SK-N-SH (cell line): ENCODE results near the gene PPP4C. TPM values are rescaled to one million over a fixed set of nuclear protein-coding genes. Genes with fewer than 3 reads are reported as not detected.

Experiments
- CTCF ChIA-PET: fragments of 300-600, 350-600 bp; formaldehyde crosslinking; extraction: SDS; loops from one replicate; lab custom pipeline; 2021; lab: Yijun Ruan, JAX
- POLR2A ChIA-PET: fragments of 350-600 bp; sonication (Branson Sonifier 250); formaldehyde crosslinking; extraction: SDS; loops from one replicate; lab custom pipeline; 2020; ENCODE audit warnings: antibody characterized with exemption, inconsistent platforms; lab: Yijun Ruan, JAX
- DNase-seq: peaks from one replicate; pipeline ENCODE4 v3.0.0; 2012
- H2AFZ ChIP-seq: fragments of 200-600 bp; sonication (generic); 2 replicates; pipeline ENCODE4 v1.8.1; 2016; ENCODE audit warnings: antibody characterized with exemption, mild to moderate bottlenecking, low read depth
- H3F3A ChIP-seq: fragments of 200-600 bp; sonication (generic); replicated peaks from 2 replicates; pipeline ENCODE3; 2016; ENCODE audit warnings: antibody characterized with exemption, mild to moderate bottlenecking; ENCODE audit not compliant: insufficient read depth
- H3K27ac ChIP-seq, 2 experiments: fragments of 200-500 bp in 1 of 2; fragments of 200-600 bp in 1 of 2; sonication (Bioruptor generic) in 1 of 2; sonication (generic), shearing (Covaris generic) in 1 of 2; 2 replicates each; pipeline versions ENCODE4 v1.5.1 to v1.6.1; 2014 to 2016; ENCODE audit warnings: low read depth in 2 of 2, inconsistent platforms in 1 of 2, low read length in 1 of 2, mild to moderate bottlenecking in 1 of 2, mixed read lengths in 1 of 2
- H3K27me3 ChIP-seq: fragments of 200-600 bp; sonication (generic), shearing (Covaris generic); 2 replicates; pipeline ENCODE4 v1.6.1; 2016; ENCODE audit warnings: mixed run types; ENCODE audit not compliant: insufficient read depth
- H3K36me3 ChIP-seq, 2 experiments: fragments of 200-500 bp in 1 of 2; fragments of 200-600 bp in 1 of 2; sonication (Bioruptor generic) in 1 of 2; sonication (generic) in 1 of 2; replicated peaks in 1 of 2; 2 replicates each; pipeline versions ENCODE3 to v1.5.1; 2014 to 2016; ENCODE audit warnings: low read length in 1 of 2, mild to moderate bottlenecking in 1 of 2; ENCODE audit not compliant: insufficient read depth in 2 of 2, control insufficient read depth in 1 of 2
- H3K4me1 ChIP-seq, 2 experiments: fragments of 200-500 bp in 1 of 2; fragments of 200-600 bp in 1 of 2; sonication (Bioruptor generic) in 1 of 2; sonication (generic), shearing (Covaris generic) in 1 of 2; 2 replicates each; pipeline versions ENCODE4 v1.5.1 to v1.6.1; 2014 to 2016; ENCODE audit warnings: low read depth in 1 of 2, low read length in 1 of 2, mixed run types in 1 of 2; ENCODE audit not compliant: insufficient read depth in 2 of 2, control insufficient read depth in 1 of 2
- H3K4me2 ChIP-seq: fragments of 200-600 bp; sonication (generic), shearing (Covaris generic); 2 replicates; pipeline ENCODE4 v1.6.1; 2017; ENCODE audit warnings: mixed run types
- H3K4me3 ChIP-seq, 2 experiments: fragments of 200-500 bp in 1 of 2; fragments of 200-600 bp in 1 of 2; sonication (Bioruptor generic) in 1 of 2; sonication (generic), shearing (Covaris generic) in 1 of 2; 2 replicates each; pipeline versions ENCODE4 v1.5.1 to v1.8.1; 2014 to 2016; ENCODE audit warnings: low read depth in 2 of 2, inconsistent platforms in 1 of 2, low read length in 1 of 2, mild to moderate bottlenecking in 1 of 2, mixed read lengths in 1 of 2, moderate library complexity in 1 of 2
- H3K79me2 ChIP-seq: fragments of 200-600 bp; sonication (generic); 2 replicates; pipeline ENCODE4 v1.8.1; 2017; ENCODE audit warnings: mild to moderate bottlenecking; ENCODE audit not compliant: insufficient read depth
- H3K9ac ChIP-seq: fragments of 200-600 bp; sonication (generic); 2 replicates; pipeline ENCODE4 v1.6.1; 2017; ENCODE audit warnings: mixed run types
- H3K9me2 ChIP-seq: fragments of 200-600 bp; sonication (generic); 2 replicates; pipeline ENCODE4 v1.6.1; 2017; ENCODE audit warnings: mixed run types
- H3K9me3 ChIP-seq: fragments of 200-600 bp; sonication (generic); 2 replicates; pipeline ENCODE4 v1.6.1; 2017; ENCODE audit warnings: mixed run types, mild to moderate bottlenecking, moderate library complexity
- H4K20me1 ChIP-seq: fragments of 200-600 bp; sonication (generic); 2 replicates; pipeline ENCODE4 v1.6.1; 2017; ENCODE audit warnings: mild to moderate bottlenecking, mixed run types; ENCODE audit not compliant: insufficient read depth
- EZH2phosphoT487 ChIP-seq: fragments of 200-600 bp; sonication (generic); IDR thresholded peaks from 2 replicates; pipeline ENCODE4 v1.6.1; 2017; ENCODE audit warnings: low read depth, mixed run types, mild to moderate bottlenecking, antibody characterized with exemption, moderate library complexity, borderline replicate concordance
- FOSL2 ChIP-seq: IDR thresholded peaks from 2 replicates; pipeline ENCODE4 v1.4.0; 2012; ENCODE audit warnings: low read depth, mild to moderate bottlenecking, moderate library complexity, borderline replicate concordance
- GABPA ChIP-seq: IDR thresholded peaks from 2 replicates; pipeline ENCODE4 v1.4.0; 2012; ENCODE audit warnings: low read depth, mild to moderate bottlenecking
- GATA2 ChIP-seq: sonication (generic); formaldehyde crosslinking; IDR thresholded peaks from 2 replicates; pipeline ENCODE4 v1.5.0; 2020; ENCODE audit warnings: mild to moderate bottlenecking, missing genetic modification reagents
- JUND ChIP-seq: IDR thresholded peaks from 2 replicates; pipeline ENCODE4 v1.4.0; 2012
- MEF2A ChIP-seq: IDR thresholded peaks from 2 replicates; pipeline ENCODE4 v1.4.0; 2012; ENCODE audit warnings: low read depth, borderline replicate concordance
- MXI1 ChIP-seq: IDR thresholded peaks from 2 replicates; pipeline ENCODE4 v1.6.1; 2012; ENCODE audit warnings: mild to moderate bottlenecking, low read depth, low read length, improper control_type of control experiment
- NFIC ChIP-seq: IDR thresholded peaks from 2 replicates; pipeline ENCODE4 v1.4.0; 2012; ENCODE audit warnings: borderline replicate concordance
- REST ChIP-seq: IDR thresholded peaks from 2 replicates; pipeline ENCODE4 v1.6.1; 2012; ENCODE audit warnings: mild to moderate bottlenecking, low read depth, low read length, moderate library complexity
- RFX5 ChIP-seq: IDR thresholded peaks from 2 replicates; pipeline ENCODE4 v1.6.1; 2012; ENCODE audit warnings: mild to moderate bottlenecking, improper control_type of control experiment, low read length
- SIN3A ChIP-seq: IDR thresholded peaks from 2 replicates; pipeline ENCODE4 v1.6.1; 2012; ENCODE audit warnings: low read depth, mild to moderate bottlenecking, low read length, moderate library complexity, borderline replicate concordance
- SMC3 ChIP-seq: IDR thresholded peaks from 2 replicates; pipeline ENCODE4 v1.6.1; 2012; ENCODE audit warnings: low read depth, low read length, improper control_type of control experiment
- TEAD4 ChIP-seq: IDR thresholded peaks from 2 replicates; pipeline ENCODE4 v1.4.0; 2012; ENCODE audit warnings: mild to moderate bottlenecking, borderline replicate concordance; ENCODE audit not compliant: insufficient read depth
- USF2 ChIP-seq: fragments of 150-350 bp; IDR thresholded peaks from 2 replicates; pipeline ENCODE4 v1.6.1; 2017; ENCODE audit warnings: antibody characterized with exemption, low read length, low read depth, borderline replicate concordance
- WGBS: methylation state at CpG from one replicate; pipeline ENCODE4 v1.1.6; 2017; ENCODE audit warnings: low lambda C conversion rate; 5-methylcytosine and 5-hydroxymethylcytosine counted together
- polyA plus RNA-seq, 3 experiments: library from polyadenylated mRNA; depleted of rRNA; stranded (reverse); fragments of >200 nt; gene quantifications; 2 replicates each; pipeline ENCODE4 v1.2.3, GENCODE V29; 2012
- TF ChIP-seq, protein P1 (sequence below): fragments of 150-350 bp; IDR thresholded peaks from 2 replicates; pipeline ENCODE4 v1.6.1; 2016; ENCODE audit warnings: mild to moderate bottlenecking, low read depth, low read length
- TF ChIP-seq, protein P2 (sequence below): fragments of 200-600 bp; sonication (generic); IDR thresholded peaks from 2 replicates; pipeline ENCODE4 v1.6.1; 2017; ENCODE audit warnings: antibody characterized with exemption, mild to moderate bottlenecking, moderate library complexity

The PPP4C gene
- polyA plus RNA-seq, 1 of the 3 experiments (the other 2 are of a cell fraction) = 339 TPM

DNA sequence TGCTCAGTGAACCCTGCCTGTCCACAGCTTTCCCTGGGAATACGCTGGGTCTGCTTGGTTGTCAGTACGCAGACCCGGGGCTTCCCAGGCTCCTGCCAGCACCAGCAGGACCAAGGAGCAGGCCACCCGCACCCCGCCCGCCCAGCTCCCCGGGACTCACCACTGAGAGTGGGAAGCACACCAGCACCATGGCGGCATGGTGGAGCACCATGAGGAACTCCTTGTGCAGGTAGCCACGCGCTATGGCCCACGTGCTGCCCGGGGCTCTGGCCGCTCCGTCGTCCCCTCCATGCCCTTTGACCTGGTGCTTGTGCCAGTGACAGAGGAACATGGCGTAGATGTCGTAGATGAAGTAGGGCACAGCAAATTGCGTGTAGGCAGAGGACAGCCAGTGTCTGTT lies 49.3 kb upstream of the PPP4C start:
- peaks cover 6% of the 10 kb centered on the region for H3F3A ChIP-seq
- 84% methylated on average over 6 of the region's 18 CpGs for WGBS
- H3K4me2 ChIP-seq = no peak overlapping the region
- H2AFZ ChIP-seq = no peak overlapping the region
- no peaks in the 10 kb centered on the region for H3K9me2 ChIP-seq
- POLR2A ChIA-PET = interaction anchor here (0.6 kb wide), 1 partner anchor 65 kb away, joined by 4 read pairs; the partner anchor contains the start of gene TMEM219
- H3K27ac ChIP-seq = no peak overlapping the region
- CTCF ChIA-PET = no interaction called here
- peaks cover 3 to 21% of the 10 kb centered on the region in 2 experiments; a peak in 2 of 4 replicates for H3K4me1 ChIP-seq
- no peak overlapping the region for H3K9ac ChIP-seq
- no peaks in the 10 kb centered on the region for H3K27me3 ChIP-seq
- DNase-seq = no peak
- no peaks in the 10 kb centered on the region for H3K9me3 ChIP-seq
- H4K20me1 ChIP-seq = no peaks in the 10 kb centered on the region
- TF ChIP-seq SMC3 (no peak), TEAD4 (no peak), GATA2 (CRISPR knock-in tag) (no peak), MXI1 (no peak), USF2 (no peak)
- TF ChIP-seq, protein P1, sequence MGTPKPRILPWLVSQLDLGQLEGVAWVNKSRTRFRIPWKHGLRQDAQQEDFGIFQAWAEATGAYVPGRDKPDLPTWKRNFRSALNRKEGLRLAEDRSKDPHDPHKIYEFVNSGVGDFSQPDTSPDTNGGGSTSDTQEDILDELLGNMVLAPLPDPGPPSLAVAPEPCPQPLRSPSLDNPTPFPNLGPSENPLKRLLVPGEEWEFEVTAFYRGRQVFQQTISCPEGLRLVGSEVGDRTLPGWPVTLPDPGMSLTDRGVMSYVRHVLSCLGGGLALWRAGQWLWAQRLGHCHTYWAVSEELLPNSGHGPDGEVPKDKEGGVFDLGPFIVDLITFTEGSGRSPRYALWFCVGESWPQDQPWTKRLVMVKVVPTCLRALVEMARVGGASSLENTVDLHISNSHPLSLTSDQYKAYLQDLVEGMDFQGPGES = no peak
- TF ChIP-seq, all 33 proteins: peak for 0
- Histone ChIP-seq H3K79me2 (no peaks in the 10 kb centered on the region), H3K36me3 (no peaks in the 10 kb centered on the region), H3K4me3 (no peak overlapping the region)

DNA sequence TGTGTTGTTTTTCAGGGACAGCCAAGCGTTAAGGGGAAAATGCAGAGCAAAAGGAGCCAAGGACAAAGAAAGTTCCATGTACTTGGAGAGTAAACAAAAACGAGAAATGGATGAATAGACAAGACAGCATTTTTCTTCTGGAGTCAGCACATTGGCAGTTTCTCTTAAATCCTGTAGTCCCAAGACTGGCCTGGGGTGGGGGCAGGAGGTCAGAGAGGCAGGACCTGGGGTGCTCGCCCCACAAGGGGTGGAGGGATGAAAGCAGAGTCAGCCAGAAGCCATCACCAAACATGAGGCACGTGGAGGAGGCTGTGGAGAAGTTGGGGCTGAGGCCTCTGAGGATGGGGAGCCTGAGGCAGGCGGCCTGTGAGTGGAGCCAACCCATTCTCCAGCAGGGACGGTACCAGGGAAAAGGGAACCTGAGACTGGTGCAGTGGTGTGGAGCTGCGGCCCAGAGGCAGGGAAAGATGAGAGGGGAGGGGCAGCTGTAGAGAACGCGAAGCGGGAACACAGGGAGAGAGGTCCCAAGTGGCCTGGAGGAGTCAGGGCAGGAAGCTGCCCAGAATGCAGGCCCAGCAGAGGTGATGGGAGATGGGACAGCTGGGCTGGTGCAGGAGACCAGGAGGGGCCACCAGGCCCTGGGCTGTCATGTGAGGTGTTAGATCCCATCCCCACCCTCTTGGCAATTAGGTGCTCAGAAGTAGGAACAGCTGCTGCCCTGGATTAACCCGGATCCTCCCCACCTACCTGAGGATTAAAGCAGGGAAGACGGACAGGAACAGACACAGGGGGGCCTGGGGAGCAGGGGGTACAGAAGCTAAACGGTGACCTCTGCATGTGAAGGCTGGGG lies 48.0 kb upstream of the PPP4C start:
- Histone ChIP-seq H2AFZ (no peak overlapping the region), H3K27me3 (no peaks in the 10 kb centered on the region), H3K79me2 (no peaks in the 10 kb centered on the region), H3F3A (no peaks in the 10 kb centered on the region), H3K9me2 (no peaks in the 10 kb centered on the region), H3K4me1 (peaks cover 6 to 28% of the 10 kb centered on the region in 2 experiments; a peak in 2 of 4 replicates), H3K27ac (no peak overlapping the region), H3K36me3 (no peaks in the 10 kb centered on the region), H3K9me3 (no peaks in the 10 kb centered on the region), H3K4me3 (no peak overlapping the region), H3K4me2 (no peak overlapping the region), H4K20me1 (no peaks in the 10 kb centered on the region), H3K9ac (no peak overlapping the region)
- POLR2A ChIA-PET = interaction anchor here (0.5 kb wide), 1 partner anchor 218 kb away, joined by 3 read pairs; no protein-coding TSS in a partner anchor
- 69% methylated on average over 13 of the region's 13 CpGs for WGBS
- TF ChIP-seq MEF2A (no peak), GATA2 (CRISPR knock-in tag) (no peak), SIN3A (no peak), FOSL2 (no peak), GABPA (no peak), JUND (no peak), REST (no peak), RFX5 (no peak), EZH2phosphoT487 (no peak), MXI1 (no peak), NFIC (no peak)
- TF ChIP-seq, protein P2, sequence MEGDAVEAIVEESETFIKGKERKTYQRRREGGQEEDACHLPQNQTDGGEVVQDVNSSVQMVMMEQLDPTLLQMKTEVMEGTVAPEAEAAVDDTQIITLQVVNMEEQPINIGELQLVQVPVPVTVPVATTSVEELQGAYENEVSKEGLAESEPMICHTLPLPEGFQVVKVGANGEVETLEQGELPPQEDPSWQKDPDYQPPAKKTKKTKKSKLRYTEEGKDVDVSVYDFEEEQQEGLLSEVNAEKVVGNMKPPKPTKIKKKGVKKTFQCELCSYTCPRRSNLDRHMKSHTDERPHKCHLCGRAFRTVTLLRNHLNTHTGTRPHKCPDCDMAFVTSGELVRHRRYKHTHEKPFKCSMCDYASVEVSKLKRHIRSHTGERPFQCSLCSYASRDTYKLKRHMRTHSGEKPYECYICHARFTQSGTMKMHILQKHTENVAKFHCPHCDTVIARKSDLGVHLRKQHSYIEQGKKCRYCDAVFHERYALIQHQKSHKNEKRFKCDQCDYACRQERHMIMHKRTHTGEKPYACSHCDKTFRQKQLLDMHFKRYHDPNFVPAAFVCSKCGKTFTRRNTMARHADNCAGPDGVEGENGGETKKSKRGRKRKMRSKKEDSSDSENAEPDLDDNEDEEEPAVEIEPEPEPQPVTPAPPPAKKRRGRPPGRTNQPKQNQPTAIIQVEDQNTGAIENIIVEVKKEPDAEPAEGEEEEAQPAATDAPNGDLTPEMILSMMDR = no peak
- no peak for DNase-seq
- CTCF ChIA-PET = interaction anchor here (1.0 to 1.3 kb wide), 5 partner anchors 20 to 212 kb away, joined by 3 to 4 read pairs (median 3); partner anchors contain the start of gene PAGR1
